H1 (cell line): ENCODE results near the gene FLRT3.

ENCODE experiments used
- HDAC2 ChIP-seq, 2 experiments: fragments of 300-600 bp in 1 of 2; sonication (generic) in 1 of 2; IDR thresholded peaks; 2 replicates each; pipeline ENCODE4 v1.6.1; 2011 to 2012; ENCODE audit warnings: low read depth in 2 of 2, low read length in 2 of 2, mild to moderate bottlenecking in 2 of 2, moderate library complexity in 2 of 2, borderline replicate concordance in 1 of 2, inconsistent platforms in 1 of 2
- POLR2A ChIP-seq, 2 experiments: IDR thresholded peaks; 1 replicate in 1 of 2; 2 replicates in 1 of 2; pipeline ENCODE4 v1.6.1; 2011; ENCODE audit warnings: low read depth in 2 of 2, low read length in 2 of 2, mild to moderate bottlenecking in 2 of 2; ENCODE audit errors: control extremely low read depth in 1 of 2
- POLR2AphosphoS5 ChIP-seq: IDR thresholded peaks from 2 replicates; pipeline ENCODE4 v1.6.1; 2011; ENCODE audit warnings: low read depth, low read length
- RFX5 ChIP-seq: IDR thresholded peaks from 2 replicates; pipeline ENCODE4 v1.6.1; 2011; ENCODE audit warnings: low read depth, low read length, improper control_type of control experiment, borderline replicate concordance
- SUZ12 ChIP-seq: fragments of 200-600 bp; sonication (generic); IDR thresholded peaks from 2 replicates; pipeline ENCODE4 v1.6.1; 2012; ENCODE audit warnings: mild to moderate bottlenecking, inconsistent platforms, low read length, moderate library complexity, mixed read lengths
- TF ChIP-seq, protein P1 (sequence below), 3 experiments: IDR thresholded peaks; 1 replicate in 2 of 3; 2 replicates in 1 of 3; pipeline versions ENCODE4 v1.5.1 to v1.6.1; 2011; ENCODE audit warnings: low read length in 3 of 3, mild to moderate bottlenecking in 3 of 3, inconsistent platforms in 2 of 3, low read depth in 1 of 3, moderate library complexity in 1 of 3; ENCODE audit not compliant: insufficient read depth in 1 of 3; ENCODE audit errors: control extremely low read depth in 1 of 3

DNA sequence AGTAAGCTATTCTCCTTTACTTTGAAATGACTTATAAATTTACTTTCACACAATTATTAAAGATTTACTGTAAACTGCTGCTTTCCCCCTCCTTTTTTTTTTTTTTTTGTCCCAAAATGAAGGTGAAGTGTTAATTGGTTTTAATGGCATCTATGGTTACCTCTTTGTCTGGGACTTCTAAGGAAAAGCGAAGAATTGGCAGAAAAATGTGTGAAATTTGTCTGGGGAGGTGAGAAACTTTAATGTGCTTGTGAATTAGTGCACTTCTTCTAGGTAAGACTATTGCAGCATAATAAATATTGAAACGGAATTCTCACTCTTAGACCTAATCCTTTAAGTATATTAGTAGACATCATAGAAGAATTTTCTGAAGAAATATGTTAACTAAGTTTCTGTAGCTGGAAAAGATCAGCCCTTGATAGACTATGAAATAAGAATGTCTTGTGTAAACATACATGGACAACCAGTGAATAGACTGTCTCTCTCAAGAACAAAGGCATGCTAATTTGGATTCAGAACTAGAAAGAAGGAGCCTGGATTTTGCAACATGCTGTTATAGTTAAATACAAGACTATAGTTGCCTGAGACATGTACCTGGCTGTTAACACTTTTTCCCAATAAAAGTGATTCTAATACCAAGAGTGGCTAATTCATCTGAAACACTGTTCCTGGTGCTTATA, 23.9 kb downstream of the FLRT3 start:
- TF ChIP-seq HDAC2 (IDR thresholded peaks at IDR 0.05; ENCODE audit: borderline replicate concordance in 1 of 2, low read depth in 2 of 2, low read length in 2 of 2): no peak
- TF ChIP-seq, protein P1, sequence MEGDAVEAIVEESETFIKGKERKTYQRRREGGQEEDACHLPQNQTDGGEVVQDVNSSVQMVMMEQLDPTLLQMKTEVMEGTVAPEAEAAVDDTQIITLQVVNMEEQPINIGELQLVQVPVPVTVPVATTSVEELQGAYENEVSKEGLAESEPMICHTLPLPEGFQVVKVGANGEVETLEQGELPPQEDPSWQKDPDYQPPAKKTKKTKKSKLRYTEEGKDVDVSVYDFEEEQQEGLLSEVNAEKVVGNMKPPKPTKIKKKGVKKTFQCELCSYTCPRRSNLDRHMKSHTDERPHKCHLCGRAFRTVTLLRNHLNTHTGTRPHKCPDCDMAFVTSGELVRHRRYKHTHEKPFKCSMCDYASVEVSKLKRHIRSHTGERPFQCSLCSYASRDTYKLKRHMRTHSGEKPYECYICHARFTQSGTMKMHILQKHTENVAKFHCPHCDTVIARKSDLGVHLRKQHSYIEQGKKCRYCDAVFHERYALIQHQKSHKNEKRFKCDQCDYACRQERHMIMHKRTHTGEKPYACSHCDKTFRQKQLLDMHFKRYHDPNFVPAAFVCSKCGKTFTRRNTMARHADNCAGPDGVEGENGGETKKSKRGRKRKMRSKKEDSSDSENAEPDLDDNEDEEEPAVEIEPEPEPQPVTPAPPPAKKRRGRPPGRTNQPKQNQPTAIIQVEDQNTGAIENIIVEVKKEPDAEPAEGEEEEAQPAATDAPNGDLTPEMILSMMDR (IDR thresholded peaks at IDR 0.05; ENCODE audit: control extremely low read depth in 1 of 3, insufficient read depth in 1 of 3, low read depth in 1 of 3, low read length in 3 of 3): no peak
- TF ChIP-seq POLR2AphosphoS5: no peak
- TF ChIP-seq POLR2A (IDR thresholded peaks at IDR 0.05; ENCODE audit: control extremely low read depth in 1 of 2, low read depth in 2 of 2, low read length in 2 of 2): no peak
- TF ChIP-seq RFX5: no peak
- TF ChIP-seq SUZ12: no peak
